ENCODE data around the gene RAB3GAP1.

- no peak for TF ChIP-seq CTCF (IDR thresholded peaks at IDR 0.05)
- TF ChIP-seq POLR2A (IDR thresholded peaks at IDR 0.05; ENCODE audit: low read depth) = no peak
Observed at GRCh38 chr2:135050132-135050531, 2.0 kb upstream of the RAB3GAP1 start.

Data from esophagus muscularis mucosa (tissue), 3 donors.